ENCODE measurements around the gene GRID2IP. TPM values are rescaled to one million over a fixed set of nuclear protein-coding genes. Genes with fewer than 3 reads are reported as not detected.

Gene GRID2IP
- total and polyA plus RNA-seq, 2 experiments from 2014 or later, result 0.06 to 0.24 TPM

DNA sequence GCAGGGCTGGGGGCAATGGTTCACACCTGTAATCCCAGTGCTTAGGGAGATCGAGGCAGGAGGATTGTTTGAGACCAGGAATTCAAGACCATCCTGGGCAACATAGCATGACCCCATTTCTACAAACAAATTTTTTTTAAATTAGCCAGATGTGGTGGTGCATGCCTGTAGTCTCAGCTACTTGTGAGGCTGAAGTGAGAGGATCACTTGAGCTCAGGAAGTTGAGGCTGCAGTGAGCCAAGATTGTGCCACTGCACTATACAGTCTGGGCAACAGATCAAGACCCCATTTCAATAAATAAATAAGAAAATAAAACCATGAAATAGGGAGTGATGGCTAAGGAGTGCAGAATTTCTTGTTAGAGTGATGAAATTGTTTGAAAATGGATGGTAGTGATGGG lies 8.9 kb downstream of the GRID2IP start:
- Histone ChIP-seq H3K4me1 (ENCODE audit: low read depth) (no peaks in the 10 kb centered on the region), H3K27ac (no peak overlapping the region), H3K4me3 (no peak overlapping the region), H3K36me3 (no peaks in the 10 kb centered on the region), H3K27me3 (no peaks in the 10 kb centered on the region), H3K9me3 (ENCODE audit: low read depth) (no peaks in the 10 kb centered on the region)
- no peak for TF ChIP-seq CTCF (IDR thresholded peaks at IDR 0.05; ENCODE audit: low read depth, low read length)
- no peak for DNase-seq (ENCODE audit: low read depth in 1 of 2, low spot score in 1 of 2)

DNA sequence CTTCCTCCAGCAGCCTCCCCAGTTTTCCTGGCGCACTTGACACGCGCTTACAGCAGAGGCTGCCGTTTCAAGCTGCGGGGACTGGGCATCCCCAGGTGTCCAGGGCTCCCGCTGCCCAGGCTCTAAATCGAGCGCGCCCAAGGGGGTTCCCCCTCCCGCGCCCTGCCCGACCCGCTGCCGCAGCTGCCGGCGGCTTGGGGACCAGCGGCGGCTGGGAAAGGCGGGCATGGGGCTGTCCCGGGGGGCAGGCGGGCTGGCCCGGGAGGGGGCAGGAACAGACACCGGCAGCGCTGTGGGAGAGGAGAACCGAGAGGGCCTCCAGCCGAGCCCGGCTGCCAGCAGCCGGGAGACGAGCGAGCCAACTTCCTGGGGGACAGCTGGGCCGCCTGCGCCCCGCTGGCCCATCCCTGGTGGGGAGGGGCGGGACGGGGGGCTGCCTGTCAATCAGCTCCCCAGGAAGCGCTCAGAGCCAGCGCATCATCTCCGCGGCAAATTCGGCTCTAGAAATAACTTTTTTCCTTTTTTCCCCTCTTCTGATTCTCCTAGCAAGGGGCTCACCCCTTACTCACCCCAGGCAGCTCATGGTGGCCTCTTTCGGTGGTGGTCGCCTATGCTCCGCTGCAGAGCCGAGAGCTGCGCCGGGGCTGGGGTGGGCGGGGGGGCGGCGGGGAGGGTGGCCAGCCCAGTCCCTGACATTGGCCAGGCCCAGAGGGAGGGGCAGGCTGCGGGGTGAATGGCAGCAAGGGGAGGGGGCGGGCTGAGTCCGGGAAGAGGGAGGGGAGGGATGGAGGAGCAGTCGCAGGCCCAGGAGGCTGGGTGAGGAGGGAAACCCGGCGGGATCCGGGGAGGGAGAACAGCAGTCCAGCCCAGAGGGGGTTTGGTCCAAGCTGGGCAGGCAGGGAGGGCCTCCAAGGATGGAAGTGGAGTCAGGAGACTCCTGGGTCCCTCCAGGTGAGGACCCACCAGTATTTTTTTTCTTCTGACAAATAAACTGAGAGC lies 14.7 kb downstream of the GRID2IP start:
- Histone ChIP-seq H3K4me1 (ENCODE audit: low read depth) (no peaks in the 10 kb centered on the region), H3K9me3 (ENCODE audit: low read depth) (no peaks in the 10 kb centered on the region), H3K36me3 (no peaks in the 10 kb centered on the region), H3K27me3 (peaks cover 31% of the 10 kb centered on the region), H3K27ac (no peak overlapping the region), H3K4me3 (peak overlapping the region; percentile 46)
- TF ChIP-seq CTCF (IDR thresholded peaks at IDR 0.05; ENCODE audit: low read depth, low read length), result no peak
- peak; percentile 39 to 74 for DNase-seq (ENCODE audit: low read depth in 1 of 2, low spot score in 1 of 2)

- Histone ChIP-seq H3K27me3 (peaks cover 54% of the 10 kb centered on the region), H3K4me3 (no peak overlapping the region), H3K27ac (no peak overlapping the region), H3K4me1 (ENCODE audit: low read depth) (no peaks in the 10 kb centered on the region), H3K9me3 (ENCODE audit: low read depth) (no peaks in the 10 kb centered on the region), H3K36me3 (no peaks in the 10 kb centered on the region)
- no peak for DNase-seq (ENCODE audit: low read depth in 1 of 2, low spot score in 1 of 2)
- no peak for TF ChIP-seq CTCF (IDR thresholded peaks at IDR 0.05; ENCODE audit: low read depth, low read length)
Observed at GRCh38 chr7:6533893-6534495, 17.3 kb downstream of the GRID2IP start.

DNA sequence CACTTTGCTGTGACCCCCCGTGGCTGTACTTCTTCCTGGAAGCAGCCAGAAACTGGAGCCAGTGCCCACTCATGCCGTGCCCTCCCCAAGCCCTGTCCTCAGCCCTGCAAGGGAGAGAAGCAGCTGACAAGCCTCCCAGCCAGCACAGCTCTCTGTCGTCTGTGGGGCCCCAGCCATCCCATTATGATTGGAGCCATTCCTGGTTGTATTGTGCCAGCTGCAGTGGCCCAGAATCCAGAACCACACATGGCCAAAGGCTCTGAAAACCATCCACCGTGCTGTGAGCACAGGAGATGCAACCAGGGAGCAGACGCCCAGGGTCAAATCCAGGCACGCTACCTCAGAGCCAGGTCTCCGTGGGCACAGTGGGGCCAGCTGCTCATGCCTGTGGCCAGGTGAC lies 18.7 kb downstream of the GRID2IP start:
- DNase-seq (ENCODE audit: low read depth in 1 of 2, low spot score in 1 of 2), result no peak
- peaks cover 69% of the 10 kb centered on the region for H3K27me3 ChIP-seq
- TF ChIP-seq CTCF (IDR thresholded peaks at IDR 0.05; ENCODE audit: low read depth, low read length), result no peak
- H3K36me3 ChIP-seq, result no peaks in the 10 kb centered on the region
- H3K4me1 ChIP-seq (ENCODE audit: low read depth), result no peaks in the 10 kb centered on the region
- no peak overlapping the region for H3K27ac ChIP-seq
- H3K4me3 ChIP-seq, result no peak overlapping the region
- H3K9me3 ChIP-seq (ENCODE audit: low read depth), result no peaks in the 10 kb centered on the region

DNA sequence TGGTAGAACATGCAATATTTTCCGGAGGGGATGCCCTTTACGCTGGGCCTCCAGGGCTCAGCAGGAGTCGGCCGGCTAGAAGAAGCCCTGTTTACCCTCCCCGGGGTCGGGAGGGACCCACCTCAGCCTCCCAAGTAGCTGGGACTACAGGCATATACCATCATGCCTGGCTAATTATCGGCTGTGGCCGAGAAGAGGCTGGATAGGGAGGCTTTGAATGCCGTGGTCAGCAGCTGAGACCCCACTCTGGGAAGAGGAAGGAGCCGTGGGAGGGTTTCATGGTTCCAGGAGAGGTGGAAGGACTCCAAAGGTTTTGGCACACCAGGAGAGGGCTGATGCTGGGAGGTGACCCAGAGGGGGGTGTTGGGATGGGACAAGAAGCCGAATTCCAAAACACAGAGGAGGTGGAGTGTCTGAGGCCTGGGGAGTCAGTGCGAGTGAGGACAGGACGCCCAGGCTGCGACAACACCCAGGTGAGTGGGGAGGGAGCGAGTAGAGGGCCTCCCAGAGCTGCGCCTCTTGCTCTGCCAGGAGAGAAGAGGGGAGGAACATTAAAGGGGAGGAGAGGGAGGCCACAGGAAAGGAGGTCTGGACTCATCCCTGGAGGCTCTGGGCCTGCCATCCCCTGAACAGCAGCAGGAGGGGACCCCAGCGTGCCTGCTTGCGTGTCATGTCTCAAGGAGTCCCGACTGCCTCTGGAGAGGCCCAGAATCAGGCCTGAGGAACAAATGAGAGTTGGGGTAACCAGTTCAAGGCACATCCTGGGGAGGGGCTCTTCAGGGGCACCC lies 19.6 kb downstream of the GRID2IP start:
- TF ChIP-seq CTCF (IDR thresholded peaks at IDR 0.05; ENCODE audit: low read depth, low read length), result no peak
- no peaks in the 10 kb centered on the region for H3K4me1 ChIP-seq (ENCODE audit: low read depth)
- H3K4me3 ChIP-seq, result peak overlapping the region; percentile 49
- DNase-seq (ENCODE audit: low read depth in 1 of 2, low spot score in 1 of 2), result no peak
- H3K27ac ChIP-seq, result no peak overlapping the region
- no peaks in the 10 kb centered on the region for H3K9me3 ChIP-seq (ENCODE audit: low read depth)
- peaks cover 77% of the 10 kb centered on the region for H3K27me3 ChIP-seq
- H3K36me3 ChIP-seq, result no peaks in the 10 kb centered on the region
